CD4-positive, alpha-beta T cell treated with Interleukin-10 for 1 hour (primary cell): ENCODE measurements around the gene C1orf122.

Experiments used
- DNase-seq: peaks from one replicate; pipeline ENCODE4 v3.0.0-alpha.2; 2020

C1orf122 gene

GRCh38 chr1:37846647-37847339 lies 39.2 kb downstream of the C1orf122 start:
- DNase-seq, result no peak

DNA sequence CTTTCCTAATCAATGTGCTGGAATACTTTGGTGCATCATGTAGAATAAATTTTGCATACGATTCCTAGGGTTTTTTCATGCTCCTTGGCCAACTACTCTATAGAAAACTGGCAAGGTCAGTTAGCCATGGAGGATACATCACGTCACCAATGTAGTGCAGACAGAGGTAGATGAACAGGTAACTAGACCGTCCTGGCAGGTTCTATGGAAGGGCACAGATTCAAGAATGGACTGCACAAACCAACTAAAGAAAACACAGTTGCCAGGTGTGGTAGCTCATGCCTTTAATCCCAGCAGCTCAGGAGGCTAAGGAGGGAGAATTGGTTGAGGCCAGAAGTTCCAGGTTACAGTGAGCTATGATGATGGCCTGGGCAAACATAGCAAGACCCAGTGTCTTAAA lies 41.9 kb downstream of the C1orf122 start:
- DNase-seq, result no peak

GRCh38 chr1:37850352-37850955 lies 42.9 kb downstream of the C1orf122 start:
- DNase-seq, result no peak

GRCh38 chr1:37851262-37851661 lies 43.7 kb downstream of the C1orf122 start:
- no peak for DNase-seq

GRCh38 chr1:37851782-37852210 lies 44.2 kb downstream of the C1orf122 start:
- no peak for DNase-seq

DNA sequence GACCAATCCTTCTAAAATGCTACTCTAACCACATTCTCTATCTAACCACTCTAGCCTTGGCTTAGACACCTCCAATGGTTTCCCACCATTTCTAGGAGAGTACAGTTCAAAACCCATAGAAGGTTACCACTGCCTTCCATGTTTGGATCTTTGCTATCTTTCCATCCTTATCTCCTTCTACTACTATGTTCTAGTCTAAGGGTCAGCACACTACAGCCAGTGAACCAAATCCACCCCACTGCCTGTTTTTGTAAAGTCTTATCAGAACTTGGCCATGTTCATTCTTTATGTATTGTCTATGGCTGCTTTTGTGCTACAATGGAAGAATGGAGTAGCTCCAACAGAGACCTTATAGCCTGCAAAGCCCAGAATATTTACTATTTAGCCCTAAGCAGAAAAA lies 45.6 kb downstream of the C1orf122 start:
- no peak for DNase-seq

GRCh38 chr1:37854406-37854805 lies 46.8 kb downstream of the C1orf122 start:
- DNase-seq, result no peak
